Trophoblast cell (in vitro differentiated cells and primary cell): ENCODE data around the gene AGXT2.

ENCODE experiments used
- DNase-seq, 2 donors: peaks; one replicate each; pipeline ENCODE4 v3.0.0-alpha.2; 2016
- H2AFZ ChIP-seq: 2 replicates; pipeline ENCODE4 v1.6.1; 2013; ENCODE audit warnings: low read length, moderate library complexity, mild to moderate bottlenecking; ENCODE audit not compliant: insufficient read depth, poor library complexity
- H2AK5ac ChIP-seq: 2 replicates; pipeline ENCODE4 v1.6.1; 2013; ENCODE audit warnings: mild to moderate bottlenecking, low read length
- H2BK120ac ChIP-seq: 2 replicates; pipeline ENCODE4 v1.6.1; 2013; ENCODE audit warnings: low read length, mild to moderate bottlenecking, moderate library complexity; ENCODE audit not compliant: insufficient read depth, poor library complexity
- H2BK12ac ChIP-seq: 2 replicates; pipeline ENCODE4 v1.6.1; 2013; ENCODE audit warnings: mild to moderate bottlenecking, low read length, moderate library complexity
- H2BK5ac ChIP-seq: 2 replicates; pipeline ENCODE4 v1.6.1; 2013; ENCODE audit warnings: low read length, low read depth, moderate library complexity, mild to moderate bottlenecking; ENCODE audit not compliant: poor library complexity
- H3K14ac ChIP-seq: 2 replicates; pipeline ENCODE4 v1.6.1; 2013; ENCODE audit warnings: mild to moderate bottlenecking, low read length
- H3K18ac ChIP-seq: 2 replicates; pipeline ENCODE4 v1.6.1; 2013; ENCODE audit warnings: mild to moderate bottlenecking, low read length
- H3K23ac ChIP-seq: 2 replicates; pipeline ENCODE4 v1.6.1; 2013; ENCODE audit warnings: low read length
- H3K27ac ChIP-seq: 2 replicates; pipeline ENCODE4 v1.5.1; 2013; ENCODE audit warnings: low read depth, mild to moderate bottlenecking, inconsistent platforms, low read length, moderate library complexity
- H3K27me3 ChIP-seq: 2 replicates; pipeline ENCODE4 v1.6.1; 2013; ENCODE audit warnings: inconsistent platforms, mild to moderate bottlenecking, low read length, moderate library complexity; ENCODE audit not compliant: insufficient read depth
- H3K36me3 ChIP-seq, 2 experiments: 1 replicate in 1 of 2; 2 replicates in 1 of 2; pipeline ENCODE4 v1.6.1; 2013; ENCODE audit warnings: low read length in 2 of 2, mild to moderate bottlenecking in 2 of 2, moderate library complexity in 1 of 2; ENCODE audit not compliant: insufficient read depth in 2 of 2, control insufficient read depth in 1 of 2
- H3K4ac ChIP-seq: 2 replicates; pipeline ENCODE4 v1.6.1; 2013; ENCODE audit warnings: low read depth, mild to moderate bottlenecking, low read length, moderate library complexity
- H3K4me1 ChIP-seq, 2 experiments: 1 replicate in 1 of 2; 2 replicates in 1 of 2; pipeline ENCODE4 v1.6.1; 2013; ENCODE audit warnings: low read length in 2 of 2, mild to moderate bottlenecking in 2 of 2, moderate library complexity in 1 of 2; ENCODE audit not compliant: insufficient read depth in 2 of 2, control insufficient read depth in 1 of 2
- H3K4me2 ChIP-seq: 2 replicates; pipeline ENCODE4 v1.6.1; 2013; ENCODE audit warnings: inconsistent platforms, mild to moderate bottlenecking, low read length, moderate library complexity
- H3K4me3 ChIP-seq: 2 replicates; pipeline ENCODE4 v1.5.1; 2013; ENCODE audit warnings: mild to moderate bottlenecking, low read depth, low read length, inconsistent platforms
- H3K79me1 ChIP-seq: one replicate; pipeline ENCODE4 v1.6.1; 2013; ENCODE audit warnings: low read length
- H3K79me2 ChIP-seq: 2 replicates; pipeline ENCODE4 v1.6.1; 2013; ENCODE audit warnings: low read length, mild to moderate bottlenecking; ENCODE audit not compliant: control insufficient read depth, insufficient read depth, poor library complexity
- H3K9ac ChIP-seq: 2 replicates; pipeline ENCODE4 v1.6.1; 2013; ENCODE audit warnings: mild to moderate bottlenecking, low read length
- H3K9me3 ChIP-seq: 2 replicates; pipeline ENCODE4 v1.6.1; 2013; ENCODE audit warnings: low read depth, mild to moderate bottlenecking, control low read depth, inconsistent platforms, low read length; ENCODE audit not compliant: insufficient read depth
- H4K12ac ChIP-seq: 2 replicates; pipeline ENCODE4 v1.6.1; 2013; ENCODE audit warnings: low read depth, mild to moderate bottlenecking, low read length, moderate library complexity
- H4K8ac ChIP-seq: 2 replicates; pipeline ENCODE4 v1.6.1; 2013; ENCODE audit warnings: low read depth, mild to moderate bottlenecking, low read length, moderate library complexity
- H4K91ac ChIP-seq: one replicate; pipeline ENCODE4 v1.6.1; 2013; ENCODE audit warnings: low read depth, mild to moderate bottlenecking, low read length, moderate library complexity
- WGBS: extraction: QIAGEN DNeasy Blood & Tissue Kit; methylation state at CpG from one replicate; pipeline ENCODE4 v1.1.7; 2013; ENCODE audit warnings: missing lambda C conversion rate; ENCODE audit not compliant: insufficient read length, insufficient coverage; ENCODE audit errors: extremely low coverage; 5-methylcytosine and 5-hydroxymethylcytosine counted together

AGXT2 gene

DNA sequence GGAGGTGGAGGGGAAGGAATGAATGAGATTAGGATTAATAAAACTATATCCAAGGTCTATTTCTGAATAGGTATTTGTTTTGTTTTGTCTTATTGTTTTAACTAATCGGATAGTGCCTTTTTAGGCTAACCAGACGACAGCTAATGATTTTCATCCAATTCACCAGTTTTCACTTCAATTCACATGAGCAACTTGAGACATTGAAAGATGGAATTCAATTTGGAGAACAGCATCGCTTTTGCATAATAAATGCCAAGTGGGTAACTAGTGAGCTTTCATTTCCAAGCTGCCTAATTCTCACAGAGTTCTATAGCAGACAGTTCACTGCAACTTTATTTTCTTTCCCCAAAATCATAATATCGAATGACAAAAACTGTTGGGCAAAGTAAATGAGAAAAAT is 5.0 kb downstream of the AGXT2 start:
- Histone ChIP-seq H3K14ac (no peak overlapping the region), H3K9me3 (no peaks in the 10 kb centered on the region), H4K8ac (no peak overlapping the region), H4K91ac (no peak overlapping the region), H3K79me1 (no peaks in the 10 kb centered on the region), H3K36me3 (no peaks in the 10 kb centered on the region), H2AK5ac (no peak overlapping the region), H3K4ac (no peak overlapping the region), H3K4me3 (no peak overlapping the region), H4K12ac (no peak overlapping the region), H3K27ac (no peak overlapping the region), H2BK120ac (no peak overlapping the region), H3K4me2 (no peak overlapping the region), H3K23ac (no peak overlapping the region), H3K18ac (no peak overlapping the region), H3K9ac (no peak overlapping the region), H3K27me3 (no peaks in the 10 kb centered on the region), H2BK12ac (no peak overlapping the region), H3K79me2 (no peaks in the 10 kb centered on the region), H3K4me1 (no peaks in the 10 kb centered on the region), H2AFZ (no peak overlapping the region), H2BK5ac (no peak overlapping the region)
- WGBS: no CpG with 5 or more reads among the region's 4 CpGs
- DNase-seq: no peak

DNA sequence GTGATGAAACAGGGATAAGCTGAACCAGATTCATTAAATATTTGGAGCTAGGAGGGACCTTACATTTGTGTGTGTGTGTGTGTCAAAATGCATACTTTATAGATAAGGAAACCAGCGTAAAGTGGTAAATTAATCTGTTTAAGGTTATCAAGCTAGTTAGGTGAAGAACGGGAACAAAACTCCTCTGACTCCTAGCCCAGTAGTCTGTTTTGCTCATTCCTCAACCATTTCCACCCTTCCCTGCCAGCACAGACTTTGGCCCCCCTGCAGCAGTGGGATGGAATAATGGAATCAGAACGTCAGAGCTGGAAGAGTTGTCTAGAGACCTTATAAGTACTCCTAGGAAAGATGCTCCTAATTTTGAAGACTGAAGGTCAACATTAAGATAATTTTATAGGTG is 6.5 kb downstream of the AGXT2 start:
- no peak overlapping the region for H2BK5ac ChIP-seq
- H4K8ac ChIP-seq: no peak overlapping the region
- H2BK120ac ChIP-seq: no peak overlapping the region
- H3K79me2 ChIP-seq: no peaks in the 10 kb centered on the region
- WGBS: no CpG with 5 or more reads among the region's 3 CpGs
- no peaks in the 10 kb centered on the region for H3K36me3 ChIP-seq
- H3K4me2 ChIP-seq: no peak overlapping the region
- no peak overlapping the region for H3K4me3 ChIP-seq
- H3K4ac ChIP-seq: no peak overlapping the region
- no peaks in the 10 kb centered on the region for H3K4me1 ChIP-seq
- no peak overlapping the region for H4K91ac ChIP-seq
- H3K27me3 ChIP-seq: no peaks in the 10 kb centered on the region
- H3K14ac ChIP-seq: no peak overlapping the region
- no peaks in the 10 kb centered on the region for H3K9me3 ChIP-seq
- no peak overlapping the region for H3K9ac ChIP-seq
- H2BK12ac ChIP-seq: no peak overlapping the region
- H3K18ac ChIP-seq: no peak overlapping the region
- H2AFZ ChIP-seq: no peak overlapping the region
- no peak overlapping the region for H3K27ac ChIP-seq
- DNase-seq: no peak
- H3K23ac ChIP-seq: no peak overlapping the region
- no peaks in the 10 kb centered on the region for H3K79me1 ChIP-seq
- no peak overlapping the region for H2AK5ac ChIP-seq
- H4K12ac ChIP-seq: no peak overlapping the region

DNA sequence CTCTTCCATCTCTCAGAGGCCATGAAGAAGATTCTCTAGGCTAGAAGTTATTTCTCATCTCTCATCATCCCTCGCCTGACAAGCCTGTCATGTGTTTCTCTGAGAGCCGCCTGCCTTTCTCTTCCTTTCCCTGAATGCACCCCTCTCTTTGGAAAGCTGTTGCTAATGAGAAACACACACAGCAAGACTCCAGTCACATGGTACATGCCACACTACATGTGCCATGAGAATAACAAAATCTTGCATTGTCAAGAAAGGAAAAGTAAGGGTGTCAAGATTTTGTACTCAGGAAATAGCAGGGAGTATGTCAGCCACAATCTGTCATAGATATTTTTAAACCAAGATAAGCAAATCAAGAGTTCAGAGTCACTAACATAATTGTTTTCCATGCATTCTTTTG is 8.9 kb downstream of the AGXT2 start:
- Histone ChIP-seq H3K18ac (no peak overlapping the region), H3K4me1 (no peaks in the 10 kb centered on the region), H2BK12ac (no peak overlapping the region), H3K9me3 (no peaks in the 10 kb centered on the region), H3K36me3 (no peaks in the 10 kb centered on the region), H3K9ac (no peak overlapping the region), H2AFZ (no peak overlapping the region), H2BK5ac (no peak overlapping the region), H4K12ac (no peak overlapping the region), H3K27ac (no peak overlapping the region), H3K4me2 (no peak overlapping the region), H3K79me1 (no peaks in the 10 kb centered on the region), H3K4ac (no peak overlapping the region), H4K91ac (no peak overlapping the region), H3K4me3 (no peak overlapping the region), H3K14ac (no peak overlapping the region), H4K8ac (no peak overlapping the region), H3K27me3 (no peaks in the 10 kb centered on the region), H3K79me2 (no peaks in the 10 kb centered on the region), H2BK120ac (no peak overlapping the region), H3K23ac (no peak overlapping the region), H2AK5ac (no peak overlapping the region)
- no CpG with 5 or more reads among the region's 2 CpGs for WGBS
- no peak for DNase-seq

DNA sequence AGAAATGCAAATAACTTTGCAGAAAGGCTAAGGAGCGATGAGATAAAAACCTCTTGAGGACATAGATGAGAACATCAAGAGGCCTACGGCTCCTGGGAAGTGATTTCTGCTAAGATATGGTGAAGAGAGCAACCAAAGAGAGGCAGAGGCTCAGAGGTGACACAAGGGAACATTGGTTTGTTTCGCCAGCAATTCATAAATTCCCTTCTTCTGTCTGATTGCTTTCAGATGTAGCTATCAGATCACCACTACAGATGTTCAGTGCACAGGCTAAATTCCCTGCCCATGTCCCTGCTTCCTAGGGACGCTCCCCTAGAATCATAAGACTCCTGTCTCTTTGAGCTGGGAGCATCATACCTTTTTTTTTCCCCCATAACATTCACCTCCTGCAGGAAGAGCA is 11.2 kb downstream of the AGXT2 start:
- no peaks in the 10 kb centered on the region for H3K79me1 ChIP-seq
- no peak overlapping the region for H4K12ac ChIP-seq
- no peak overlapping the region for H3K9ac ChIP-seq
- H4K91ac ChIP-seq: no peak overlapping the region
- no peak overlapping the region for H3K14ac ChIP-seq
- no peak overlapping the region for H2AK5ac ChIP-seq
- H3K27me3 ChIP-seq: no peaks in the 10 kb centered on the region
- no peak overlapping the region for H2AFZ ChIP-seq
- no peaks in the 10 kb centered on the region for H3K36me3 ChIP-seq
- no peak overlapping the region for H2BK120ac ChIP-seq
- no peaks in the 10 kb centered on the region for H3K9me3 ChIP-seq
- H3K27ac ChIP-seq: no peak overlapping the region
- H4K8ac ChIP-seq: no peak overlapping the region
- no peak overlapping the region for H2BK5ac ChIP-seq
- no peak overlapping the region for H2BK12ac ChIP-seq
- no peak overlapping the region for H3K4me3 ChIP-seq
- WGBS: no CpG with 5 or more reads among the region's 4 CpGs
- H3K4me2 ChIP-seq: no peak overlapping the region
- no peaks in the 10 kb centered on the region for H3K4me1 ChIP-seq
- H3K23ac ChIP-seq: no peak overlapping the region
- no peak for DNase-seq
- no peak overlapping the region for H3K4ac ChIP-seq
- H3K18ac ChIP-seq: no peak overlapping the region
- H3K79me2 ChIP-seq: no peaks in the 10 kb centered on the region
